B cell (primary cell): ENCODE data around the gene VIPR2.

Experiments
- CTCF ChIP-seq: fragments of 200-600 bp; IDR thresholded peaks from one replicate; pipeline ENCODE4 v1.8.0; 2022; ENCODE audit warnings: antibody characterized with exemption, mild to moderate bottlenecking
- EZH2 ChIP-seq: IDR thresholded peaks from 2 replicates; pipeline ENCODE4 v1.6.1; 2012; ENCODE audit warnings: borderline replicate concordance, low read depth, mild to moderate bottlenecking, moderate library complexity, low read length; ENCODE audit not compliant: insufficient read depth, poor library complexity, severe bottlenecking

GRCh38 chr7:159147246-159147645 lies 2.6 kb upstream of the VIPR2 start:
- no peak for TF ChIP-seq CTCF
- no peak for TF ChIP-seq EZH2
